Endothelial cell (in vitro differentiated cells): ENCODE results near the gene FCAR. TPM values are rescaled to one million over a fixed set of nuclear protein-coding genes. Genes with fewer than 3 reads are reported as not detected.
"Not testable (repeated sequence)": the region's sequence is repeated elsewhere in the genome, so short reads cannot be mapped to it uniquely, and the experiment has no call there.

Experiments
- DNase-seq: peaks from one replicate; pipeline ENCODE4 v3.0.0; 2021; ENCODE audit warnings: low spot score
- H3K27ac Mint-ChIP-seq: one replicate; pipeline ENCODE4 v1.8.0; 2021; ENCODE audit warnings: mixed read lengths, inconsistent platforms; ENCODE audit not compliant: unreplicated experiment
- H3K27me3 Mint-ChIP-seq: one replicate; pipeline ENCODE4 v1.8.0; 2021; ENCODE audit warnings: mild to moderate bottlenecking, moderate library complexity, mixed read lengths, inconsistent platforms; ENCODE audit not compliant: unreplicated experiment
- H3K36me3 Mint-ChIP-seq: one replicate; pipeline ENCODE4 v1.8.0; 2021; ENCODE audit warnings: mild to moderate bottlenecking, low read depth, mixed read lengths, inconsistent platforms; ENCODE audit not compliant: unreplicated experiment
- H3K4me1 Mint-ChIP-seq: one replicate; pipeline ENCODE4 v1.8.0; 2021; ENCODE audit warnings: mild to moderate bottlenecking, mixed read lengths, inconsistent platforms; ENCODE audit not compliant: unreplicated experiment
- H3K4me3 Mint-ChIP-seq: one replicate; pipeline ENCODE4 v1.8.0; 2021; ENCODE audit warnings: mild to moderate bottlenecking, mixed read lengths, inconsistent platforms; ENCODE audit not compliant: unreplicated experiment
- H3K9me3 Mint-ChIP-seq: one replicate; pipeline ENCODE4 v1.8.0; 2021; ENCODE audit warnings: mixed read lengths, inconsistent platforms; ENCODE audit not compliant: unreplicated experiment
- total RNA-seq: library from RNA; stranded (reverse); fragmentation: NEBNext Ultra II Directional; extraction: Animal tissue kit (Norgen Biotek cat#: 25700); gene quantifications from one replicate; pipeline ENCODE4 v1.2.1, GENCODE V29; 2021; ENCODE audit not compliant: unreplicated experiment
- TF ChIP-seq, protein P1 (sequence below): fragments of 200-600 bp; sonication (generic); IDR thresholded peaks from one replicate; pipeline ENCODE4 v1.5.0; 2021; ENCODE audit warnings: antibody characterized with exemption; ENCODE audit not compliant: unreplicated experiment

FCAR gene
- total RNA-seq, 1 donor from 2014 or later, result not detected

DNA sequence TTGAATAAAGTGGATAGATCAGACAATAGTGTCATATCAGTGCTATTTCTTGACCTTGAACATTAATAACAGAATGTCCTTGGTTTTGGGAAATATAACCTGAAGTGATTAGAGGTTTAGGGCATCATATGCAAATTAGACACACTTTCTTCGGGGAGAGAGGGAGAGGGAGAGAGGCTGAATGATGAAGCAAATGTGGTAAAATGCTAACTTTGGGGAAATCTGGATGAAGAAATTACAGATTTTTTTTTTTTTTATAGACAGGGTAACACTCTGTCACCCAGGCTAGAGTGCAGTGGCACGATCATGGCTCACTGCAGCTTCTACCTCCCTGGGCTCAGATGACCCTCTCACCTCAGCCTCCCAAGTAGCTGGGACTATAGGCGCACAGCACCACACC lies 28.0 kb downstream of the FCAR start:
- Mint-ChIP-seq H3K9me3 (no peaks in the 10 kb centered on the region), H3K4me1 (no peaks in the 10 kb centered on the region), H3K36me3 (no peaks in the 10 kb centered on the region), H3K27ac (no peak overlapping the region), H3K27me3 (peaks cover 2% of the 10 kb centered on the region), H3K4me3 (no peak overlapping the region)
- no peak for DNase-seq
- TF ChIP-seq, protein P1, sequence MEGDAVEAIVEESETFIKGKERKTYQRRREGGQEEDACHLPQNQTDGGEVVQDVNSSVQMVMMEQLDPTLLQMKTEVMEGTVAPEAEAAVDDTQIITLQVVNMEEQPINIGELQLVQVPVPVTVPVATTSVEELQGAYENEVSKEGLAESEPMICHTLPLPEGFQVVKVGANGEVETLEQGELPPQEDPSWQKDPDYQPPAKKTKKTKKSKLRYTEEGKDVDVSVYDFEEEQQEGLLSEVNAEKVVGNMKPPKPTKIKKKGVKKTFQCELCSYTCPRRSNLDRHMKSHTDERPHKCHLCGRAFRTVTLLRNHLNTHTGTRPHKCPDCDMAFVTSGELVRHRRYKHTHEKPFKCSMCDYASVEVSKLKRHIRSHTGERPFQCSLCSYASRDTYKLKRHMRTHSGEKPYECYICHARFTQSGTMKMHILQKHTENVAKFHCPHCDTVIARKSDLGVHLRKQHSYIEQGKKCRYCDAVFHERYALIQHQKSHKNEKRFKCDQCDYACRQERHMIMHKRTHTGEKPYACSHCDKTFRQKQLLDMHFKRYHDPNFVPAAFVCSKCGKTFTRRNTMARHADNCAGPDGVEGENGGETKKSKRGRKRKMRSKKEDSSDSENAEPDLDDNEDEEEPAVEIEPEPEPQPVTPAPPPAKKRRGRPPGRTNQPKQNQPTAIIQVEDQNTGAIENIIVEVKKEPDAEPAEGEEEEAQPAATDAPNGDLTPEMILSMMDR, result no peak

DNA sequence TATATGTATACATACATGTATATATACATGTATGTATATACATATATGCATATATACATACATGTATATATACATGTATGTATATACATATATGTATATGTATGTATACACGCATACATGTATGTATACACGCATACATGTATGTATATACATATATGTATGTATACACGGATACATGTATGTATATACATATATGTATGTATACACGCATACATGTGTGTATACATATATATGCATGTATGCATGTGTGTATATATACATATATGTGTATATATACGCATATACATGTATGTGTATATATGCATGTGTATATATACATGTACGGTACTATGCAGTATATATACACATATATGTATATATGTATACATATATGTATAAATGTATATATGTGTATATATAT lies 29.3 kb downstream of the FCAR start:
- no peaks in the 10 kb centered on the region for H3K4me1 Mint-ChIP-seq
- no peak for DNase-seq
- H3K27ac Mint-ChIP-seq, result no peak overlapping the region
- H3K27me3 Mint-ChIP-seq, result peaks cover 2% of the 10 kb centered on the region
- H3K36me3 Mint-ChIP-seq, result no peaks in the 10 kb centered on the region
- H3K4me3 Mint-ChIP-seq, result no peak overlapping the region
- TF ChIP-seq, protein P1, result no peak
- H3K9me3 Mint-ChIP-seq, result no peaks in the 10 kb centered on the region

DNA sequence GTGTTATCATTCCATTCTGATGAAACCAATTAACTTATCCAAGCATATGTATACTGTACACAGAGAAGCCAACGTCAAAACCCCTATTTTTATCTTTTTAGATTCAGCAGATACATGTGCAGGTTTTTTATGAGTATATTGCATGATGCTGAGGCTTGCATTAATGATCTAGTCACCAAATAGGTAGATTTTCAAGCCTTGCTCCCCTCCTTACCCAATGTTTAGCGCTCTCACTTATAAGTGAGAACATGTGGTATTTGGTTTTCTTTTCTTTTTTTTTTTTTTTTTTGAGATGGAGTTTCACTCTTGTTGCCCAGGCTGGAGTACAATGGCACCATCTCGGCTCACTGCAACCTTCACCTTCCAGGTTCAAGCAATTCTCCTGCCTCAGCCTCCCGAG lies 30.2 kb downstream of the FCAR start:
- H3K27me3 Mint-ChIP-seq, H3K27ac Mint-ChIP-seq: not testable (repeated sequence)

DNA sequence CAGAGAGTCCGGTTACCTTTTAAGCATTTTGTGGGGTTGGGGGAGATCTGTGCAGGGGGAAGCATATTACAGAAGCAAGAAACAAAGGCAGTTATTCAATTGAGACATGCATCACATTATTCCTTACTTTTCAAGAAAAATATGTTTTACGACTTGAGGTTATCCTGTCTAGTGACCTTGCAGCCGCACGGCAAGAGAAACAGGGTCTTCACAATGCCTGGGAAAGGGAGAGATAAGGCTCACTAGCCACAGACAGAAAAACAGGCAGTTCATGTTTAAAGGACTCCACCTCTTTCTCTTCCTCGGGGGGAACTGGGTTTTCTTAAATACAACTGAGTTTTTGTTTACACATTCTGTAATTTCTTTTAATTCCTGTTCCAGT lies 31.4 kb downstream of the FCAR start:
- Mint-ChIP-seq H3K36me3 (no peaks in the 10 kb centered on the region), H3K4me3 (no peak overlapping the region), H3K4me1 (no peaks in the 10 kb centered on the region), H3K9me3 (no peaks in the 10 kb centered on the region), H3K27ac (no peak overlapping the region), H3K27me3 (no peaks in the 10 kb centered on the region)
- TF ChIP-seq, protein P1, result no peak
- no peak for DNase-seq

More for the DNA sequence above, 30.2 kb downstream of the FCAR start:
- DNase-seq, H3K36me3 Mint-ChIP-seq, H3K4me1 Mint-ChIP-seq, H3K4me3 Mint-ChIP-seq, H3K9me3 Mint-ChIP-seq: not testable (repeated sequence)

DNA sequence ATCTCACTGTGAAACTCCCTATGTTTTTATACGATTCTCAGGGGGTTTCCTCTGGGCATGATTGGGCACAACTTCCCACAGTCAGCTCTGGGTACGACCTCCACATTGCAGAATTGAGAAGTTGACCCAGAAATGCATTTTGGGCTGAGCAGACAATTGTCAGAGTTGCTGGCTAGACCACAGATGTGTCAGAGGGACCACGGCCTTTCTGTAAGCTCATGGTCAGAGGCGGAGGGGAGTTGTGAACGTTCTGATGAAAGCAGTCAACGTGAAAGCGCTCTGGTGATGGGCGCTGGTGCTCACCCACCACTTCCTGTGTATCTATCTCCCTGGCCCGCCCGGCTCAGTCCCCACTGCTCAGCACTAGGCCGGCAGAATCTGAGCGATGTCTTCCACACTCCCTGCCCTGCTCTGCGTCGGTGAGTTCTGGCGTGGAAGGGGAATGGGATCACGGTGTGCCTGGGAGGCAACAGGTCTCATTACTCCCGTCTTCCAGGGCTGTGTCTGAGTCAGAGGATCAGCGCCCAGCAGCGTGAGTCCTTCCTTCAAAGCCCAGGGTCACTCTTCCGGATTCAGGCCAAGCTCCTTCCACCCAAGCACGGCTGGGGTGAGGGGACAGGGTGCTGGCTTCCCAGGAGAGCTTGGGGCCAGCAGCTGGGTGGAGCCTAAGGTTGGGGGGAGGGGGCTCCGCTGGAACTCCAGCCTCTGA lies 31.9 kb downstream of the FCAR start, which contains the start of gene NCR1:
NCR1 (plus strand) TSS at position 346 of the 709 bp plus-strand sequence; CDS start at position 386, 40 bp downstream.
- Mint-ChIP-seq H3K4me1 (no peaks in the 10 kb centered on the region), H3K9me3 (no peaks in the 10 kb centered on the region), H3K27me3 (no peaks in the 10 kb centered on the region), H3K4me3 (no peak within 1 kb of the TSS), H3K27ac (no peak within 1 kb of the TSS), H3K36me3 (no peaks in the 10 kb centered on the region)
- no peak for DNase-seq
- TF ChIP-seq, protein P1, result no peak
